ENCODE results near the gene NOD1. TPM values are rescaled to one million over a fixed set of nuclear protein-coding genes. Genes with fewer than 3 reads are reported as not detected.

The NOD1 gene
- total and polyA plus RNA-seq, 2 of the 13 experiments (the other 11 are each of a cell fraction or from before 2014, with no cell fraction given) = 1.7 to 2.9 TPM

- TF ChIP-seq KLF9 (CRISPR knock-in tag; IDR thresholded peaks at IDR 0.05; ENCODE audit: low read depth) (no peak), HOXA3 (CRISPR knock-in tag; IDR thresholded peaks at IDR 0.05) (peak; percentile 55; the same call in 1 of the 2 replicates), TFE3 (CRISPR knock-in tag; IDR thresholded peaks at IDR 0.05) (peak; percentile 75; the same call in 1 of the 2 replicates), PRDM4 (CRISPR knock-in tag; IDR thresholded peaks at IDR 0.05; ENCODE audit: borderline replicate concordance) (0 out of 2 replicates have a peak, but pooled peaks have one; percentile 43), ZHX2 (IDR thresholded peaks at IDR 0.05; ENCODE audit: low read depth) (no peak), ZHX2 (CRISPR knock-in tag; IDR thresholded peaks at IDR 0.05; ENCODE audit: borderline replicate concordance) (no peak), ZXDC (CRISPR knock-in tag; IDR thresholded peaks at IDR 0.05) (0 out of 2 replicates have a peak, but pooled peaks have one; percentile 20), ZNF782 (CRISPR knock-in tag; IDR thresholded peaks at IDR 0.05; ENCODE audit: borderline replicate concordance) (0 out of 2 replicates have a peak, but pooled peaks have one; percentile 47), ZNF10 (CRISPR knock-in tag; IDR thresholded peaks at IDR 0.05; ENCODE audit: borderline replicate concordance, low read depth) (no peak), TBP (CRISPR knock-in tag; IDR thresholded peaks at IDR 0.05) (no peak), ARHGAP35 (CRISPR knock-in tag; IDR thresholded peaks at IDR 0.05; ENCODE audit: borderline replicate concordance) (no peak; the same call in 1 of the 2 replicates), KLF6 (CRISPR knock-in tag; IDR thresholded peaks at IDR 0.05) (no peak; the same call in 1 of the 2 replicates)
Measured at GRCh38 chr7:30504301-30505173, 26.0 kb upstream of the NOD1 start, which contains the start of gene GGCT (continued).

Data from HepG2 (cell line).